Measurements from ENCODE around the gene KIAA0232. TPM values are rescaled to one million over a fixed set of nuclear protein-coding genes. Genes with fewer than 3 reads are reported as not detected.

KIAA0232 gene
- total and polyA plus RNA-seq, 10 donors: 3.2 to 50.6 (median 34.5) TPM

DNA sequence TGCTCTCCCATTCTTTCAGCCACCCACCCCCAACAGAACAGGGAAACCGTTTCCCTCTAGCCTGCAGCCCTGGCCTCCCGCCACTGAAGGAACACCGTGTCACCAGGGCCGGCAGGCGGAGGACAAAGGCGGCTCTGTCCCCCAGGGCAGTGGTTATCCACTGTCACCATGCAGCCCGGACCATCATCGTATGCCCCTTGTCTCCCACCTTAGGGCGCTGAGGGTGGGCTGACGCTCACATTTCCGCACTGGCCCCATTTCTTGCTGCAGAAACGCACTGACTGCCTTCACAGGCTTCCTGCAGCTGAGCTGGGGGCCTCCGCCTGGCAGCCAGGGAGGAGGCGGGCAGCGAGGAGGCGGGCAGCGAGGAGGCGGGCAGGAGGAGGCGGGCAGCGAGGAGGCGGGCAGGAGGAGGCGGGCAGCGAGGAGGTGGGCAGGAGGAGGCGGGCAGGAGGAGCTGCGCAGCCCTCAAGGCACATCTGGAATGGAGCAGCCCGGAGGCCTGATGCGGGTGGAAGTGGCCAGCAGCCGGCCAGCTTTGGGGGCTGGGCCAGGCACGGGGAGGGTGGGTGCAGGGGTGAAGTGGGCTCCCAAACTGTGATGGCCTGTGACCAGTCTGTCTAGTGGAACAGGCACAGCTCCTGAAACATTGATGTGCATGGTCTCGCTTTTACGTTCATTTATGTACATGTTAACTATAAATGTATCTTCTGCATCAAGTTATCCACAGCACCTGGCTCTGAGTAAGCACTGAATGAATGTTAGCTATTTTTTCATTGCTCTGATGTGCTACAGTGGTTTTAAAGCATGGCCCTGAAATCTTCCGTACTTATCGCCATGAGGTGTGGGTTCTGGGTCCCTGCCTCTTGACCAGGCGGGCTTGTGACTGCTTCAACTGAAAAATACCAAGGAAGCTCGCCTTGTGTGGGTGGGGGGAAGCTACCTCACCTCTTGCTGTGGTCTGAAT is 20.6 kb upstream of the KIAA0232 start:
- intact Hi-C loops (cut with DNase I; ENCODE audit: low total_unique reads): no loop called here
- no peak overlapping the region for H3K4me3 ChIP-seq
- WGBS, 5 donors: 60 to 79% (median 75%) methylated on average over 26 to 35 of the region's 35 CpGs
- peak; percentile 79 for DNase-seq
- no peaks in the 10 kb centered on the region for H3K36me3 ChIP-seq
- H3K27me3 ChIP-seq (replicated peaks in 1 of 7): peaks cover 0 to 4% (median 0%) of the 10 kb centered on the region in 7 donors
- H3K4me1 ChIP-seq: peaks cover 0 to 6% (median 0%) of the 10 kb centered on the region in 6 donors
- H3K27ac ChIP-seq: no peak overlapping the region
- TF ChIP-seq, protein P1, sequence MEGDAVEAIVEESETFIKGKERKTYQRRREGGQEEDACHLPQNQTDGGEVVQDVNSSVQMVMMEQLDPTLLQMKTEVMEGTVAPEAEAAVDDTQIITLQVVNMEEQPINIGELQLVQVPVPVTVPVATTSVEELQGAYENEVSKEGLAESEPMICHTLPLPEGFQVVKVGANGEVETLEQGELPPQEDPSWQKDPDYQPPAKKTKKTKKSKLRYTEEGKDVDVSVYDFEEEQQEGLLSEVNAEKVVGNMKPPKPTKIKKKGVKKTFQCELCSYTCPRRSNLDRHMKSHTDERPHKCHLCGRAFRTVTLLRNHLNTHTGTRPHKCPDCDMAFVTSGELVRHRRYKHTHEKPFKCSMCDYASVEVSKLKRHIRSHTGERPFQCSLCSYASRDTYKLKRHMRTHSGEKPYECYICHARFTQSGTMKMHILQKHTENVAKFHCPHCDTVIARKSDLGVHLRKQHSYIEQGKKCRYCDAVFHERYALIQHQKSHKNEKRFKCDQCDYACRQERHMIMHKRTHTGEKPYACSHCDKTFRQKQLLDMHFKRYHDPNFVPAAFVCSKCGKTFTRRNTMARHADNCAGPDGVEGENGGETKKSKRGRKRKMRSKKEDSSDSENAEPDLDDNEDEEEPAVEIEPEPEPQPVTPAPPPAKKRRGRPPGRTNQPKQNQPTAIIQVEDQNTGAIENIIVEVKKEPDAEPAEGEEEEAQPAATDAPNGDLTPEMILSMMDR (IDR thresholded peaks at IDR 0.05 in 8 of 11, conservative IDR thresholded peaks at IDR 0.05 in 3 of 11): no peak
- no peak for TF ChIP-seq POLR2A (IDR thresholded peaks at IDR 0.05)
- TF ChIP-seq POLR2AphosphoS5 (IDR thresholded peaks at IDR 0.05): peak in 1 of 3 donors; percentile 30
- H3K9me3 ChIP-seq: no peaks in the 10 kb centered on the region

DNA sequence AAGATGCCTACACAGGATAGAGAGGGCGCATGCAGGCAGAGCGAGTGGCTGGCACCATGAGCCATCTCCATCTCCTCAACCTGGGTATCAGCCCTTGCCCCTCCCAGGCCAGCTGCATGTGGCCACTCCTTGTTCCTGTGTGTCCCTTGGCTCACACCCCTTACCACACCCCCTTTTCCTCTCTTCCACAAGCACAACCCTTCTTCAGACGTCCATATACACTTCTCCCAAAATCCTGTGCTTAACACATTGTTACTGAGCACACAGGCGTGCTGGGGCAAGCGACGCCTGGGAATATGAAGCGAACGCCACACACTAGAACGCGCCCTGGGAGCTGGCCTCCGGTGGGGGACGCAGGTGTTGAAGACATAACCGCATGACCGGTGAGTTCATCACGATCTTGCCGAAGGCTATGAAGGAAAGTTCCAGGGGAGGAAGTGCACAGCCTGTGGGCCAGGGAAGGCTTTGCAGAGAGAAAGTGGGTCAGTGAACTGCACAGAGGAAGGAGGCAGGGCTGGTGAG is 19.1 kb upstream of the KIAA0232 start:
- DNase-seq: no peak
- Histone ChIP-seq H3K4me1 (peaks cover 0 to 18% (median 10%) of the 10 kb centered on the region in 6 donors), H3K27ac (no peak overlapping the region), H3K9me3 (no peaks in the 10 kb centered on the region), H3K27me3 (replicated peaks in 1 of 7) (peaks cover 0 to 4% (median 0%) of the 10 kb centered on the region in 7 donors), H3K36me3 (no peaks in the 10 kb centered on the region), H3K4me3 (no peak overlapping the region)
- 74 to 86% (median 82%) methylated on average over 16 of the region's 16 CpGs for WGBS, 5 donors
- intact Hi-C loops (cut with DNase I; ENCODE audit: low total_unique reads): no loop called here
- TF ChIP-seq POLR2AphosphoS5 (IDR thresholded peaks at IDR 0.05): no peak
- no peak for TF ChIP-seq POLR2A (IDR thresholded peaks at IDR 0.05)
- TF ChIP-seq, protein P1 (IDR thresholded peaks at IDR 0.05 in 8 of 11, conservative IDR thresholded peaks at IDR 0.05 in 3 of 11): no peak

DNA sequence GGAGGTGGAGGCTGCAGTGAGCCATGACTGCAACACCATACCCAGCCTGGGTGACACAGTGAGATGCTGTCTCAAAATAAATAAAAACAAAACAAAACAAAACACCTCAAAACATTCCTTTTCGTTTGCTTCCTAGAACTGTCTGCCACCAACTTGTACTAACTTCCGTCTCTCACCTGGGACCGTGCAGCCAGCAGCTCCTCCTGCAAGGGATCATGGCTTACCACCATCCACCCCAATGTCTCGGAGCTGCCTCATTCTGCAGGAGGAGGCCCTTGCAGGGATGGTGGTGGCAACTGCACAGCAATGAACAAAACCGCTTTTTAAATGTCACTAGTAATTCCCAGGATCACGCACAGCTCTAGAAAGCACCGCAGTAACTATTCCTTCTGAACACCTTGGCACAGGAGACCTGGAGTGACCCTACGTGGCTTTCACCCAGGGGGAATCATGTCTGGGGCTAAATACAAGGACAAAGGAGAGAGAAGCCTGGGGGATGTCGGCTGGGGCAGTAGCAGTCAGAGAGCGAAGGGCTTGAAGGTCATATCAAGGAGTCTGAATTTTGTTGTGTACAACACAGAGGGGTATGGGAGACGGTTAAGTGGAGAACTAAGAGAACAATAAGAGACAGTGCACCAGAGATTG is 17.4 kb upstream of the KIAA0232 start:
- WGBS, 5 donors: 82 to 94% (median 89%) methylated on average over 11 of the region's 11 CpGs
- DNase-seq: no peak
- H3K4me1 ChIP-seq: peaks cover 0 to 28% (median 18%) of the 10 kb centered on the region in 6 donors
- no peaks in the 10 kb centered on the region for H3K36me3 ChIP-seq
- peaks cover 0 to 4% (median 0%) of the 10 kb centered on the region in 7 donors for H3K27me3 ChIP-seq (replicated peaks in 1 of 7)
- no peak overlapping the region for H3K4me3 ChIP-seq
- no peak overlapping the region for H3K27ac ChIP-seq
- TF ChIP-seq, protein P1 (IDR thresholded peaks at IDR 0.05 in 8 of 11, conservative IDR thresholded peaks at IDR 0.05 in 3 of 11): no peak
- TF ChIP-seq POLR2AphosphoS5 (IDR thresholded peaks at IDR 0.05): no peak
- no peak for TF ChIP-seq POLR2A (IDR thresholded peaks at IDR 0.05)
- H3K9me3 ChIP-seq: no peaks in the 10 kb centered on the region
- intact Hi-C loops (cut with DNase I; ENCODE audit: low total_unique reads): no loop called here
